ENCODE data around the gene NOS3.

Gene NOS3

GRCh38 chr7:150964593-150965111 is 26.2 kb upstream of the NOS3 start:
- peak; percentile 76 for DNase-seq (ENCODE audit: low spot score)

DNA sequence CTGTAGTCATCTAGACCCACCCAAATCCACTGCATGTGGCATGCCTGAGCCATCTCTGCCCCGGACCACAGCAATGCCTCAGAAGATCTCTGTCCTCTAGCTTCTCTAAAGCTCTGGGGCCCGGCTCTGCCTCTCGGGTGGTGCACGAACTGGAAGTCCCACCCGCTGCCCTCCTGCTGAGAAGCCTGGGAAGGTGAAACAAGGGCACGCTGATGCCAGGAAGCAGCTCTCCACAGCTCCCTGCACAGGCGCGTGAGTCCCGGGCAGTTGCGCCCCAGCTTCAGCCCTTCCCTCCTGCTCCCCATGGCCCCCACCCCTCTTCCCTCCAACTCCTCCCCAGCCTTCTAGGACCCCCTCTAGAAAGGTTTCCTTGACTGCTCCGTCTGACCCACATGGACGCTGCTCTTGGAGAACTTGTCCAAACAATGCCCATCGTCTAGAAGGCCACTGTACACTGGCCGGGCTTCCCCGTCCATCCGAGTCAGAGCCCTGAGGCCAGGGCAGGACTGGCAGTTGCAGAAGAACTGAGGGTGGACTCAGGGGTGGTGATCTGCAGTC is 25.5 kb upstream of the NOS3 start:
- no peak for DNase-seq (ENCODE audit: low spot score)

DNA sequence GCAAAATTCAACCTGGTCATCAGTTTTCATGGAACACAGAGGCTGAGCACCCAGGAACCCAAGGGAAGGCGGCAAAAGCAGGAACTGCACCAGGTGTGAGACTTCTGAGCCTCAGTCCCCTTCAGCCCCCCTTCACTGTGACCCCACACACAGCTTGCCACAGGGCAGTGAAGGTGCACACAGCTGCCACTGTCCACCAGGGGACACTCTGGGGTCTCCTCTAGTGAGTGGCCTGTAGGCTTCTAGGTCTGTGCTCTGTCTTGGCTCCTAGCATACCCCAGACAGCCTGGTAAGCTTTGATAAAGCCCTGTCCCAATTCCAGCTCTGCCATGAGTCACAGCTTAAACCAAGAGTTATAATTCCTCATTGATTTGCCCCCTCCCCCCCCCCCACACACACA is 24.8 kb upstream of the NOS3 start:
- no peak for DNase-seq (ENCODE audit: low spot score)

DNA sequence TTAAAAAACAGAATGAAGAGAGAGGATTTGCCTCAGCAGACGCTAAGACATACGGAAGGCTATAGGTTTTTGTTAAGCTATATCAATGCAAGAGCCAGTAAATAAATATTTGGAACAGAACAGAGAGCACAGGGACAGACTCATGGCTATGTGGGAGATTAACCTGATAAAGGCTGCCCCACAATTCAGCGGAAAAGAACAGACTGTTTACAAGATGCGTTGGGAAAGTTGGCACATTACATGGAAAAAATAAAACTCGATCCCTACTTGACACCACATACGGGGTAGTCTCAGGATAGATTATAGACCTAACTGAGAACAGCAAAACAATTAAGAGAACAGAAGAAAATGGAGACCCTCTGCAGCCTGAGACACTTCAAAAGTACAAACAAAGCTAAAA is 23.5 kb upstream of the NOS3 start:
- no peak for DNase-seq (ENCODE audit: low spot score)

DNA sequence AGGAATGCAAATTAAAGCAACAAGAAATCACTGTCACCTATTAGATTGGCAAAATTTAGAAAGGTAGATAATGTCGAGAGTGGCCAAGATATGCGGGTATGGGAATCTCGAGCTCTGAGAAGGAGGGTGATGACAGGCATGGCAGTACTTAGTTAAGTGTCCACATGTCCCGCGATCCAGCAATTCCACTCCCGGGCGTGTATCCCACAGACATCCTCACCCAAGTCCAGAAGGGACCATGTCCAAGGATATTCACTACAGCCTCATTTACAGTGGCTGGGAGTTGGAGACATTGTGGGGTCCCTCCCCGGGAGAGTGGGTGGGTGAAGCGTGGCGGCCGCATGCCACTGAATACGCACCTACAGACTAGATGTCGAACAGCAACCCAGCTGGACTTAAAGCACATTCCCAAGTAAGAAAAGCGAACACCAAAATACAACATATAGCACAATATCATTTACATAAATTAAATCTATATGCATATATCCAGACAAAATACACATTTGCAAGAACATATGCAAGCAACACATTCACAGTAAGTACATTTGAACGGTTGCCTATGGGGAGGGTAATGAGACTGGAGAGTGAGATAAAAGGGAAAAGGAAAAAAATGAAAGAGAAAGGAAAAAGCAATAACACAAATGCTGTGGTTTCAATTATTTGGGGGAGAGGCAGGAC is 22.6 kb upstream of the NOS3 start:
- no peak for DNase-seq (ENCODE audit: low spot score)

DNA sequence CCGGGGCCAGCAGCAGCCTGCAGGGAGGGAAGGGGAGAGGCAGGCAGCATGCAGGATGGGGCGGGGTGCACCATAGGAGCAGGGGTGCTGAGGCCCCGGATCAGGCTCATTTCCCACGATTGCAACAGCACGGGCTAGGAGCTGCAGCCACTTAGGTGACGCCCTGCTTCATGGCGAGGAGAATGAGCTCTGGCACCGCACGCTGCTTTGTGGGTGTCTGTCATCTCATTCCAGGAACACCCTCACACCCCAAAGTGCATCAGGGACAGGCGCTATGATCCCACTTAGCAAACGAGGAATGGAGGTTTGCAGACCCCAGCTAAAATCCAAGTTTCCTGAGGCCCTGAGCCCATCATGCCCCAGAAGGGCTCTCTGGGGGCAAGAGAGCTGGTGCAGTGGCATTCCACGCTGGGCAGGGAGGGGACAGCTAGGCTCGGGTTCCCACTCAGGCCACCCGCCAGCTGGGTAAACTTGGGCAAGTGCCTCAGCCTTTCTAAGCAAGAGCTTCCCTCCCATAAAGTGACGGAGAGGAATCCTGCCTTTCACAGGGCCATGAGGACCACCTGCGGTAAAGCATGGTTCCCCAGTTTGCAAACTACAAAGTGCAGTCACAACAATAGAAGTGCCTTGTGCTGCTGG is 22.0 kb upstream of the NOS3 start:
- DNase-seq (ENCODE audit: low spot score) = no peak

- DNase-seq (ENCODE audit: low spot score) = no peak
Observed at GRCh38 chr7:150969475-150969874, 21.3 kb upstream of the NOS3 start.

DNA sequence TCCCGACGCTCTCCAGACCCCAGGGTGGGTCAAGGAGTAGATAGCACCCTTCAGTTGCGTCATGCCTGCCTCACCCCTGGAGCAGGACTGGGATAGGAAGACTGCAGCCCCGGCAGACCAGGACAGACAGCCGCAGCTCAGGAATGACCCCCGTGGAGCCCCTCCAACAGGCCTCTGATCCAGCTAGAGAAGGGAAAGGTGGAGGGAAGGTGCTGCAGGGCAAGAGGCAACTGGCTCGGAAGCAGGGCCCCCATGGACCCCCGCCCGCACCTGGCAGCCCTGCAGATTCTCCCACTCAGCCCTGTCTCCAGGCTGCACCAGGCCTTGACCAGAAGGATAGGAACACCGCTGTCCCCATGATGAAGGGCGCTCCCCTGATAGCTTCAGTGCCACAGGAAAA is 20.4 kb upstream of the NOS3 start:
- DNase-seq (ENCODE audit: low spot score) = no peak

DNA sequence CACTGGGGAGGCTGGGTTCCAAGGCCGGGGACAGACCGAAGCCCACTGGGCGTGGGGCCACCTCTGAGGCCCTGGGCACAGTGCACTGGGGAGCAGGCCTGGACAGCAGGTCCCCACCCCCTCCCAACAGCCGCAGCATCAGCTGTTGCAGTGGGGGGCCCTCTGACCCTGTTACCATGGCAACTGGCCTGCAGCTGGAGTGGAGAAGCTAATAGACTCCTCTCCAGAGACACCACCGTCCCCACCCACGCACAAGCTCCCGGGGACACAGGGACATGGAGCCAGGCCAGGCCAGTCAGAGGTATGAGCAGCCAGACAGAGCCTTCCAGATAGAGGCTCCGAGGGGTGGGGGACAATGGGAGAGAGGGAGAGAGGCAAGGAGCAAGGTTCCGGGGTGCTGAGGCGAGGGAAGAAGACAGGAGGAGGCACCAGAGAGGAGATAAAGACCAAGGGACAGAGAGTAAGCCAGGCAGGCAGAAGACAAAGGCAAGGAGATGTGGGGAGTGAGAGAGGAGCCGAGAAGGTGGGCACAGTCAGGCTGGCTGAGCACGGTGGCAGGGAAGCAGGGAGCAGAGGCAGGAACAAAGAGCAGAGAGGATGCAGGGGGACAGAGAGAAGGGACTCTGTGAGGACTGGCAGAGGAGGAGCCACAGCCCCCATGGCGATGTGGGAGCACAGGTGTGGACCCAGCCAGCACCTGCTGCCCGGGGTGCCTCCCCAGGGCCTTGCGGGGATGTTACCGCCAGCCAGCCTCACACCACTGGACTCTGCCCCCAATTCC is 19.4 kb upstream of the NOS3 start:
- DNase-seq (ENCODE audit: low spot score) = no peak

DNA sequence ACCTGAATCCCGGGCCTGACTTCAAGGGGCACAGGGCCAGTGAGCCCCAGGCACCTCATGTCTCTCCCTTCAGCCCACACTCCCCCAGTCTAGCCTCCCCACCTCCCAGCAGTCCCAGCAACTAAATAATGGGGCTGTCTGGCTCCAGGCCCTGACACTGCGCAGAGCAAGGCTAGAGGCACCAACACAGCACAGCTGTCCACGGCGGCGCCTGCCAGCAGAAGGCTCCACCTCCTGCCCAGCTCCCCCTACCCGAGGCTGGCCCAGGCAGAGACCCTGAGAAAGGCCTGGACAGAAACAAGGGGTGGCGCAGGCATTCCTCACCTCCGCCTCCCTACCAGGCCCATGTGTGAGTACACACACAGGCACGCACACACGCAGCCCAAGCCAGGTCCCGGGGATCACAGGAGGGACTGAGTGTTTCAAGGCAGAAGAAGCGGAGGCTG is 18.8 kb upstream of the NOS3 start:
- no peak for DNase-seq (ENCODE audit: low spot score)

DNA sequence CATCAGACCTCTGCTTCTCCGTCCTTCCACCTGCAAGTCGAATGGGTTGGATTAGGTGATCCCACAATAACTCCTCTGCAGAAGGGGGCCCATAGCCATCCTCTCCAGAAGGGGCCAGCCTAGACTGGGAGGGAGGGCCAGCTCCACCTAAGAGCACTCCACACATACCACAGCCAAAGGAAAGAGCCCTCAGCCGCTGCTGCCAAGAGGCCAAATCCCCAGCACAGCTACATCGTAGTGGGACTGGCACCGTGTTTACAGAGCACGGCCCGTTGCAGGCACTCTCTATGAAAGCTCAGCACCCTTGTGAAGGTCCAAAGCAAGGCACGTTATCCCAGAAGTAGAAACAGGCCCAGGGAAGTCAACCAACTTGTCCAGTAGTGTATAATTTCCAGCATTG is 18.1 kb upstream of the NOS3 start:
- no peak for DNase-seq (ENCODE audit: low spot score)

DNA sequence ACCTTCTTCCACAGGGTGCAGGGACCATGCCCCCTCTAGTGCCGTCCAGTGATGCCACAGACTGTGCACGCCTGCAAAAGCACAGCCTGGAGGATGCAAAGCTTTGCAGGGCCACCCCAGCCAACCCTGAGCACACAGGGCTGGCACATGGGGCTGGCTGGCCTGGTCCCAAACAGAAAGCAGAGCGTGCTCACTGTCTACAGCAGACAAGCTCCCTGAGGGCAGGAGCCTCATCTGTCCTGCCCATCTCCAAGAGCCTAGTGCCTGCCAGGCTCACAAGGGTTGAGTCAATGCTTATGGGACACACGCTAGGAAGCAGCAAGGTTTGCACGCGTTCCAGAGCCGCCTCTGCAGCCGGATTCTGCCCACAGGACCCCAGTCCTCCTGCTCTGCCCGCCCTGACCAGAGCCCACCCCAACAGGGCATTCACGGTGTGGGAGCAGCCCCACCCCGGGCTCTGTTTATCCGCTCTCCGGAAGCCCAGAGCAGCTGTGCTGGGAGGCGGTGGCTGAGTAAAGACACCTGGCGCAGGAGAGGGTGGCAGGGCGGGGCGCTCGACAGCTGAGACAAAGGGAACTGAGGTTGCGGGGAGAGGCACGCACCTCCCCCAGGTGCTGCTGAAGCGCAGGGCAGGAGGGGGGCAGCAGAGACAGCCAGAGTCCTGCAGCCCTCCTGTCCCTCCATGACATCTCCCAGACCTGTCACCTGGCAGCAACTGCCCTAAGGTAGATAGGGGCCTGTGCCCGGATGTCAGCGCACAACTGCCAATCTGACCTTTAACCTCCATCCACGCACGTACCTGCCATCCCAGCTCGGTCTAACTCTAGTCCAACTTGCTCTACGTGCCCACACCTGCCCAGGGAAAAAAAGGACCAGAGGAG is 17.0 kb upstream of the NOS3 start:
- DNase-seq (ENCODE audit: low spot score) = no peak

- no peak for DNase-seq (ENCODE audit: low spot score)
Observed at GRCh38 chr7:150974468-150975391, 16.1 kb upstream of the NOS3 start.

GRCh38 chr7:150975536-150976319 is 15.1 kb upstream of the NOS3 start:
- no peak for DNase-seq (ENCODE audit: low spot score)

- no peak for DNase-seq (ENCODE audit: low spot score)
Observed at GRCh38 chr7:150976529-150977381, 14.1 kb upstream of the NOS3 start.

DNA sequence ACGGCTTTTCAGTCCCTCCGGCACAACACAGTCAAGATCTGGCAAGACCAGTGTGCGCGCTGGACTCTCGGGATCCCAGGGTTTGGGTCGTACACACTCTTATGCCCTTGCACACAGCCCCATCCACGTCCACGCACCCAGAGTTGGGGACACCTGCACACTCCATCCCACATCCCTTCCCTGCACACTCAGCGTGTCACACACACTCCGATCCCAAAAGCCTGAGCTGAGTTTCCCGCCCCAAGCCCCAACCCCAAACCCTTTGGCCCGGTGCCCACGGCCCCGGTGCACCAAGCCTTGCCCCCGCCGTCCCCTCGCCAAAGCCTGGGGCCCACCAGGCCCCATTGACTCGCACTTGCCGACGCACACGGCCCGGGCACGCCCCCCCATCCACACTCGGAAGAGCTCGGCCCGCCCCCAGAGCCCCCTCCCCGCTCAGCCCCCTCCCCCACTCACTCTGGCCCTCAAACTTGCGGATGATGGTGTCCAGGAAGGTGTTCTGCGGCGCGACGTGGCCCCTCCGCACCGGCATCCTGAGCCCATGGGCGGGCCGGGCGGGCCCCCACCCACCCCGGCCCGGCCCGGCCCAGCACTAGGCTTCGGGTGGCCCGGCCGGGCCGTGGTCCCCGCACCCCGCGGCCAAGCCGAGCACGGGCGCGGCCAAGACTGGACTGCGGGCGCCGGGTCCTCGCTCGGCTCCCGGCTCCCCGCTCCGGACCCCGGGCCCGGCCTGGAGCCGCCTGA is 13.3 kb upstream of the NOS3 start:
- no peak for DNase-seq (ENCODE audit: low spot score)

DNA sequence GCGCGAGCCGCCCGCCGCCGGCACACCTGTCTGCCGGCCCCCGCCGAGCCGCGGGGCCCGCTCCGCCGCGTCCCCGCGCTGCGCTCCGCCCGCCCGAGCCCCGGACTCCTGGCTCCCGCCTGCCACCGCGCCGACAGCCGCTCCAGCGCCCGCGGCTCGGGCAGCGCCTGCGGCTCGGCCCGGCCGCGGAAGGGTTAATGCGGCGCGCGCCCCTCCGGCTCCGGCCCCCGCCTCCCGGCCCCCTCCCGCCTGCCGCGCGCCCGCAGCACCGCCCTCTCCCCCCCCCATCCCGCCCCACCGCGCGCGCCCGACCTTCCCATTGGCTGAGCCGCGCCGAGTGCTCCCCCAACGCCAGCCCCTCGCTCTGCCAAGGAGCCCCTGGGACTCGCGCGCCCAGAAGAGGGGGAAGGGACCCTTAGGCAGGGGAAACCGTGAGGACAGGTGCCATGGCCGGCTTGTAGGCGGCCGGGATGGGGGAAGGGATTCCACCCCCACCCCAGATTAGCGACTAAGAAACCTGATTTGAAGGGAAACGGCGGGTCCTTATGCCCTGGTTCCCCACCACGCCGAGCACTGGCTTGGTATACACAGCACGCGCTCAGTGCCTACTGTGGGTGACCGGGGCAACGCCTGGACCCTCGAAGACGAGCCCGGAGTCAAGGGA is 12.6 kb upstream of the NOS3 start, which contains the start of gene KCNH2:
Gene KCNH2 (minus strand): TSS at position 196 of the 664 bp plus-strand sequence. CDS start 408 bp downstream, outside the sequence.
- no peak for DNase-seq (ENCODE audit: low spot score)
